ENCODE measurements around the gene FIG4.
"Not testable (repeated sequence)": the region's sequence is repeated elsewhere in the genome, so short reads cannot be mapped to it uniquely, and the experiment has no call there.

FIG4 gene

DNA sequence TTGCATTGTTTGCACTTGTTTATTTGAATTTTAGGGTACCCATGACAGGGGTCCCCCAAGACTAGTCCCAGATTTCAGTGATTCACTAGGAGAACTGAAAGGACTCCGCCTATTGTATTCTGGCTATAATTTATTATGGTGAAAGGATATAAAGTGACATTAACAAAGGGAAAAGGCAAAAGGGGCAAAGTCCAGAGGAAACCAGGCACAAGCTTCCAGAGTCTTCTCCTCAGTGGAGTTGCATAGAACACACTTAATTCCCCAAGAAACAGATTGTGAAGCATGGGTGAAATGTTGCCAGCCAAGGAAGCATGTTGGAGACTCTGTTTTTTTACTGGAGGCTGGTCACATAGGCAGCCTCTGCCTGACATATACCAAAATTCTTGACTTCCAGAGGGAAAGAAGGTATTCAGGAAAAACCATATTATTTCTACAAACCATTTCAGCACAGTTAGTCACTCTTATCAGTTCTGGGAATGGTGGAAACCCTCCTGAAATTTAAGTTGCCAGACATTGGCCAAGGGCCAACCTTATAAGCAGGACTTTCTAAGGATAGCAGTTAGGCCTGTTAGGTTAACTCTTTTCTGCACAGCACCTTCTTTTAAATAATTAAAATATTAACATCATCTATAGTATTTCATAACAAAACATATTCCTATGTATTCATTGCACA is 71.8 kb downstream of the FIG4 start:
- peak; percentile 66 for DNase-seq

- no peak for DNase-seq
Measured at GRCh38 chr6:109766167-109766566, 75.1 kb downstream of the FIG4 start.

GRCh38 chr6:109767961-109768360 is 76.9 kb downstream of the FIG4 start:
- peak; percentile 48 for DNase-seq

- DNase-seq = no peak
Measured at GRCh38 chr6:109768485-109768884, 77.4 kb downstream of the FIG4 start.

DNA sequence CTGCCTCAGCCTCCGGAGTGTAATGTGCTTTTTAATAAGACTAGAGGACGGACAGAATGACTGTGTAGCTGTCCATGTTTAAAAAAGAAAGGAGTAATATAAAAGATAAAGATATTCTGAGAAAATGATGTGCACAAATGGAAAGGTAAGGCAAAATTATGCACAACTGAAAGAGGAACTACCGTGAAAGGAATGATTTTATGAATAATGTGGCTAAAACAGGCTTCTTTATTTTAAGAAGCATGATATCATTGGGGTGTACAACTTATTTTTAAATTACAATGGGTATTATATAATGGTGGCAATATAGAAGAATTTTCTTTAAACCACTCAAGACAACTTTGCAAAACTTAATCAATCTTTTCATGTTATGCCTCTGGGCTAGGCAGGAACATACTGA is 78.1 kb downstream of the FIG4 start:
- DNase-seq = no peak

GRCh38 chr6:109770047-109770446 is 79.0 kb downstream of the FIG4 start:
- no peak for DNase-seq

- no peak for DNase-seq
Measured at GRCh38 chr6:109770779-109771178, 79.7 kb downstream of the FIG4 start.

GRCh38 chr6:109771939-109772755 is 81.1 kb downstream of the FIG4 start:
- not testable (repeated sequence) for DNase-seq

DNA sequence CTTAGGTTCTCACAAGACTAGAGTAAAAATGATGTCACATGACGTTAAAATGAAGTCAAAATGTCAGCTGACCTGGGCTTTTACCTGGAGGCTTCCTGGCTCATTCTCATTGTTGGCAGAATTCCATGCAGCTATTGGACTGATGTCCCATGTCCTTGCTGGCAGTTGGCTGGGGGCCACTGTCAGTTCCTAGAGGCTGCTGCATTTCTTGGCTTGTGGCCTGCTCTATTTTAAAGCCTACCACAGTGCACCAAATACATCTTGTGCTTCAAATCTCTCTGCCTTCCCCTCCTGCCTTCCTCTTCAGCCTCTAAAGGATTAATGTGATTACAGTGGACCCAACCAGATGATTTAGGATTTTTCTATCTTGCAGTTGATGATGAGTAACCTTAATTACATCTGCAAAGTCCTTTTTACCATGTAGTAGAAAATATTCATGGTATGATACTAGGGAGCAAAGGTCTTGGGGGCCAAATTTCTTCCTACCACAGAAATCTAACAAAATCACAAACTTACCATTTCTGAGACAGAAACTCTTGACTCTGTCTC is 81.9 kb downstream of the FIG4 start:
- DNase-seq = no peak

GRCh38 chr6:109781001-109781400 is 89.9 kb downstream of the FIG4 start:
- no peak for DNase-seq

GRCh38 chr6:109782491-109782999 is 91.4 kb downstream of the FIG4 start:
- no peak for DNase-seq

GRCh38 chr6:109783250-109783986 is 92.3 kb downstream of the FIG4 start:
- DNase-seq = no peak

- DNase-seq = no peak
Measured at GRCh38 chr6:109787312-109787711, 96.2 kb downstream of the FIG4 start.

DNA sequence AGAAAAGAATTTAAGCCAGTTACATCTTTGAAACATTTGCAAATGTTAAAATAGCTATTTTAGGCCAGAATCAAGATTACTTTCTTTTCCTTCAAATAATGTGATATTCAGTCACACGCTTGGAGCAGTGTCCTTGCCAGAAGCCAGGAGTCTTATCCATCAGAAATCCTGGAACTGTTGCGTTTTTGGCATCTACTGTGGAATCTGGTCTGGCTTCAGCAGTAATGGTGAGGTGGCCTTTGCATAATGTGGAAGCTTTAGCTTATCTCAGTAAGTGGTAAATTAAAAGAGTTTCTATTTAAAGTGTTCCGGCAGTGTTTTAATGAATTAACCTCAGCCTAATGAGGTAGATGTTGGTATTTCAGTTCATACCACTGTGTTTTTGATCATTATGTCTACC is 97.6 kb downstream of the FIG4 start:
- no peak for DNase-seq

DNA sequence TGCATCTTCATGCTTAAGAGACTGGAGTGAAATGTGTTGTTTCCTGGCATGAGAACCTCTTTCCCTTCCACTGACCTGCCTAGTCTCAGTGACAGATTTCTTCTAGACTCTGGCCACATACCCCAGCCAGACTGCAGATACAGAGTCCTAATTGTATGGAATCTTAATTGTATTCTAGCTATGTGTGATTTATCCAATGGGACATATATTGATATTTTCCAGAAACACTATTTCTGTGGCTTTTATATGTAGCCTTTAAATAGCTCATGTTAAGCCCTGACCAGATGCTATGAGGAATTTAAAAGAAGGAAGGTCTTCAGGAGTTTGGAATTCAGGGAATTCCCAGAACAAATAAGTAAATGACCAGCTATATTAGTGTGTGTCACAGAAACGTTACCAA is 99.0 kb downstream of the FIG4 start:
- DNase-seq = peak; percentile 10

DNA sequence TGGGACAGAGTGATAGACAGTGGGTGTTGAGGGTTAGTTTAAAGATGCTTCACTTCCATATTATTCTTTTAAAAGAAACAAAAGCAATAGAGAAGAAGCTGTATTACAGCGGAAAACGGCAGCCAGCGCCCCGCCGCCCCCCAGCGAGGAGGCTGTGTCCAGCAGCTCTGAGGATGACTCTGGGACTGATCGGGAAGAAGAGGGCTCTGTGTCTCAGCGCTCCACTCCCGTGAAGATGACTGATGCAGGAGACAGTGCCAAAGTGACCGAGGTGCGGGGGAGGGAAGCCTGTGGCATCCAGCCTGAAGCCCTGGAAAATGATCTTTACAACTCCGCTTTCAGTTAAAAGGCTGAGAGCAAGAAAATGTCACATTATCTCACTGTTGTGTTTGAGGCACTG is 100.2 kb downstream of the FIG4 start:
- DNase-seq = no peak

GRCh38 chr6:109793021-109793420 is 101.9 kb downstream of the FIG4 start:
- DNase-seq = no peak

DNA sequence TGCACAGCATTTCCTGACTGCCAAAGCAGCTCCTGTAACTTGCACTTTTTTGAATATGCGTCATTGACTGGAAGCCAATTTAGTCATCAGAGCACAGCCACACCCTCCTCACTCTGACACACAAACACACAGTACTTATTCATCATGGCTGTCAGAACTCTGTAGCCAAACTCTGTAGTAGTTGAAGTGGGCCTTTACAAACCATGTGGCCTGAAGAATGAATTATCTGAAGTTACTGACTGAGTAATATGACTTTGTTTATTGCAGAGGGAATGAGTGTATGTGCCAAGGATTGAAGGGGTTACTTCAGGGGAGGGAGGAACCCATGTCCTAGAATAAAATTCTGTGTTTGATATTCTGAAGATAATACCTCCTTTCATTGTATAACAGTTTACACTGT is 102.7 kb downstream of the FIG4 start:
- peak; percentile 90 for DNase-seq

GRCh38 chr6:109794201-109794923 is 103.3 kb downstream of the FIG4 start:
- peak; percentile 73 for DNase-seq

GRCh38 chr6:109795994-109796555 is 105.0 kb downstream of the FIG4 start:
- no peak for DNase-seq

DNA sequence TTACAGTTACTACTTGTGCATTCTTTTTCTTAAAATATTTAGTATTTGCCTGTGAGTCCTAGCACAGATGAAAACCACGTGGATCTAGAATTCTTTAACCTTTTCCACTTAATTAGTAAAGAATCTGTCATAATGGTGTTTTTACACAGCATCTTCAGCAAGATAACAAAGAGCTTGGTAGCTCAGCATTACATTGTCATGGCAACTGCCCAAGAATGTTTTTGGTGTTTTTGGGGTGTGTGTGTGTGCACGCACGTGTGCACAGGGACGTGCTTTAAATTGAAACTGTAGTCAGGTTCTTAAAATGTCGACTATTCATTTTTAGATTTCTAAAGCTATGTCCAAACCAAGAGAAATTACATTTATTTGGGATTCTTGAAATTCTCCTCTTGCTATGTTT is 108.0 kb downstream of the FIG4 start:
- no peak for DNase-seq

DNA sequence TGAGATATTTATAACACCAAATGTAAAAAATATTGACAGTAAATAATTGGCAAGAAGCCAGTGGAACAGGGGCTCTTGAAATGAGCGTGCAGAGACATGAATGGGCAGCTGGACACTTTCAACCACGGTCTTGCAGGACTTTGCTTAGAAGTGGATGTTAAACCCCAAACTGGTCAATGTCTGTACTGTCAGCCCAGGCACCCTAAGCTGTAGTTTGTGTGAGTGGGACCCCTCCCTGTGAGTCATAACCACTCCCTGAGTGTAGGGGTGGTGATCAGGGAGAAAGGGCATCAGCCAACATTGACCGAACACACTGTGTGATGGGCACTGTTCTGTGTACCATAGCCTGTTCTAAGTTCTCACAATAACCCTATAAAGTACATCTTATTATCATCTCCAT is 108.6 kb downstream of the FIG4 start:
- DNase-seq = no peak
